HFFc6 (cell line): ENCODE data around the gene PBOV1. TPM values are rescaled to one million over a fixed set of nuclear protein-coding genes. Genes with fewer than 3 reads are reported as not detected.

Experiments
- DNase-seq: peaks from one replicate; pipeline ENCODE4 v3.0.0-alpha.2; 2018
- H3K27ac Mint-ChIP-seq: 2 replicates; pipeline ENCODE4 v1.8.0; 2020; ENCODE audit warnings: mild to moderate bottlenecking, mixed read lengths
- H3K27me3 Mint-ChIP-seq: 2 replicates; pipeline ENCODE4 v1.8.0; 2021; ENCODE audit warnings: mild to moderate bottlenecking, moderate library complexity, mixed read lengths; ENCODE audit not compliant: insufficient read depth
- H3K36me3 Mint-ChIP-seq: 2 replicates; pipeline ENCODE4 v1.8.0; 2021; ENCODE audit warnings: low read depth, mixed read lengths
- H3K4me1 Mint-ChIP-seq: 2 replicates; pipeline ENCODE4 v1.8.0; 2020; ENCODE audit warnings: low read depth, mixed read lengths
- H3K4me3 Mint-ChIP-seq: 2 replicates; pipeline ENCODE4 v1.8.0; 2020; ENCODE audit warnings: mild to moderate bottlenecking, moderate library complexity, mixed read lengths
- H3K9me3 Mint-ChIP-seq: 2 replicates; pipeline ENCODE4 v1.8.0; 2020; ENCODE audit warnings: mild to moderate bottlenecking, mixed read lengths
- CTCF ChIP-seq: fragments of 200-600 bp; sonication (generic); IDR thresholded peaks from 2 replicates; pipeline ENCODE4 v1.5.0; 2021; ENCODE audit warnings: antibody characterized with exemption, mild to moderate bottlenecking
- total RNA-seq, 6 experiments: library from RNA; stranded (reverse); fragmentation: NEBNext Ultra II Directional; extraction: Animal tissue kit (Norgen Biotek cat#: 25700); gene quantifications; 2 replicates in 1 of 6; 3 replicates in 5 of 6; pipeline ENCODE4 v1.2.3, GENCODE V29; 2021

Gene PBOV1
- total RNA-seq, 6 experiments from 2014 or later: not detected

GRCh38 chr6:138250513-138251247 is 32.4 kb upstream of the PBOV1 start:
- Mint-ChIP-seq H3K9me3 (no peaks in the 10 kb centered on the region), H3K36me3 (no peaks in the 10 kb centered on the region), H3K27ac (peak overlapping the region; percentile 56), H3K4me3 (peak overlapping the region; percentile 36), H3K27me3 (peaks cover 10% of the 10 kb centered on the region), H3K4me1 (no peaks in the 10 kb centered on the region; the same call in 1 of the 2 replicates)
- DNase-seq: peak; percentile 67
- no peak for TF ChIP-seq CTCF

GRCh38 chr6:138250053-138250452 is 31.8 kb upstream of the PBOV1 start:
- H3K9me3 Mint-ChIP-seq: no peaks in the 10 kb centered on the region
- TF ChIP-seq CTCF: no peak
- no peaks in the 10 kb centered on the region; the same call in 1 of the 2 replicates for H3K4me1 Mint-ChIP-seq
- DNase-seq: no peak
- no peak overlapping the region for H3K4me3 Mint-ChIP-seq
- H3K36me3 Mint-ChIP-seq: no peaks in the 10 kb centered on the region
- peak overlapping the region; percentile 56; the same call in 1 of the 2 replicates for H3K27ac Mint-ChIP-seq
- peaks cover 8% of the 10 kb centered on the region for H3K27me3 Mint-ChIP-seq

GRCh38 chr6:138248878-138249277 is 30.6 kb upstream of the PBOV1 start:
- H3K9me3 Mint-ChIP-seq: no peaks in the 10 kb centered on the region
- H3K27me3 Mint-ChIP-seq: peaks cover 8% of the 10 kb centered on the region
- no peaks in the 10 kb centered on the region for H3K36me3 Mint-ChIP-seq
- no peak overlapping the region for H3K27ac Mint-ChIP-seq
- no peaks in the 10 kb centered on the region; the same call in 1 of the 2 replicates for H3K4me1 Mint-ChIP-seq
- TF ChIP-seq CTCF: no peak
- H3K4me3 Mint-ChIP-seq: no peak overlapping the region
- DNase-seq: no peak

GRCh38 chr6:138248011-138248410 is 29.7 kb upstream of the PBOV1 start:
- Mint-ChIP-seq H3K36me3 (no peaks in the 10 kb centered on the region), H3K9me3 (no peaks in the 10 kb centered on the region), H3K4me1 (no peaks in the 10 kb centered on the region; the same call in 1 of the 2 replicates), H3K27ac (no peak overlapping the region), H3K27me3 (peaks cover 8% of the 10 kb centered on the region), H3K4me3 (no peak overlapping the region)
- TF ChIP-seq CTCF: no peak
- DNase-seq: no peak

- no peaks in the 10 kb centered on the region; the same call in 1 of the 2 replicates for H3K4me1 Mint-ChIP-seq
- no peaks in the 10 kb centered on the region for H3K9me3 Mint-ChIP-seq
- H3K36me3 Mint-ChIP-seq: no peaks in the 10 kb centered on the region
- no peak overlapping the region for H3K4me3 Mint-ChIP-seq
- DNase-seq: no peak
- peaks cover 8% of the 10 kb centered on the region for H3K27me3 Mint-ChIP-seq
- no peak for TF ChIP-seq CTCF
- H3K27ac Mint-ChIP-seq: no peak overlapping the region
Observed at GRCh38 chr6:138246650-138247440, 28.6 kb upstream of the PBOV1 start.
